ENCODE results near the gene TMEM33. TPM values are rescaled to one million over a fixed set of nuclear protein-coding genes. Genes with fewer than 3 reads are reported as not detected.

The TMEM33 gene
- total RNA-seq, 1 donor from 2014 or later = 65.1 TPM

DNA sequence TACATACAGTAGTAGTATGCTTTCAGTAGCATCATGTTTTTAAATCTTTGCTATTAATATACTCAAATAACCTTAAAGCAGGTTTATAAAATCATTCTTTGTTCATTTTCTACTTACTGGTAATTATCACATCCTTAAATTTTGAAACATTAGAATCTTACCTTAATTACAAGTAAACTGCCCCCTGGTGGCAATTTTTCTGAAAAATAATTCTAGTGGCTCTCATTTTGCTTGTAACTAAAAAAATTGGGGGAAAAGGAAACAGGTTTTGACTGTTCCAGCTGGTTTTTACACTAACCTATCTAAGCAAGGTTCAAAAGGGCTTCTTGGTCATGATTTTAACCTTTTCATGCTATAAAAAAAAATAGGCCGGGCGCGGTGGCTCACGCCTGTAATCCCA, 27.9 kb downstream of the TMEM33 start:
- H3K36me3 ChIP-seq = no peaks in the 10 kb centered on the region
- H3K27me3 ChIP-seq = no peaks in the 10 kb centered on the region
- no peak for DNase-seq (ENCODE audit: low spot score in 2 of 2)
- H3K4me3 ChIP-seq = no peak overlapping the region
- intact Hi-C loops (cut with DNase I) = no loop called here
- TF ChIP-seq, protein P1, sequence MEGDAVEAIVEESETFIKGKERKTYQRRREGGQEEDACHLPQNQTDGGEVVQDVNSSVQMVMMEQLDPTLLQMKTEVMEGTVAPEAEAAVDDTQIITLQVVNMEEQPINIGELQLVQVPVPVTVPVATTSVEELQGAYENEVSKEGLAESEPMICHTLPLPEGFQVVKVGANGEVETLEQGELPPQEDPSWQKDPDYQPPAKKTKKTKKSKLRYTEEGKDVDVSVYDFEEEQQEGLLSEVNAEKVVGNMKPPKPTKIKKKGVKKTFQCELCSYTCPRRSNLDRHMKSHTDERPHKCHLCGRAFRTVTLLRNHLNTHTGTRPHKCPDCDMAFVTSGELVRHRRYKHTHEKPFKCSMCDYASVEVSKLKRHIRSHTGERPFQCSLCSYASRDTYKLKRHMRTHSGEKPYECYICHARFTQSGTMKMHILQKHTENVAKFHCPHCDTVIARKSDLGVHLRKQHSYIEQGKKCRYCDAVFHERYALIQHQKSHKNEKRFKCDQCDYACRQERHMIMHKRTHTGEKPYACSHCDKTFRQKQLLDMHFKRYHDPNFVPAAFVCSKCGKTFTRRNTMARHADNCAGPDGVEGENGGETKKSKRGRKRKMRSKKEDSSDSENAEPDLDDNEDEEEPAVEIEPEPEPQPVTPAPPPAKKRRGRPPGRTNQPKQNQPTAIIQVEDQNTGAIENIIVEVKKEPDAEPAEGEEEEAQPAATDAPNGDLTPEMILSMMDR (IDR thresholded peaks at IDR 0.05) = peak in 2 of 3 experiments; percentile 14 to 24
- H3K4me1 ChIP-seq = no peaks in the 10 kb centered on the region
- no peak overlapping the region for H3K27ac ChIP-seq
- no peaks in the 10 kb centered on the region for H3K9me3 ChIP-seq

DNA sequence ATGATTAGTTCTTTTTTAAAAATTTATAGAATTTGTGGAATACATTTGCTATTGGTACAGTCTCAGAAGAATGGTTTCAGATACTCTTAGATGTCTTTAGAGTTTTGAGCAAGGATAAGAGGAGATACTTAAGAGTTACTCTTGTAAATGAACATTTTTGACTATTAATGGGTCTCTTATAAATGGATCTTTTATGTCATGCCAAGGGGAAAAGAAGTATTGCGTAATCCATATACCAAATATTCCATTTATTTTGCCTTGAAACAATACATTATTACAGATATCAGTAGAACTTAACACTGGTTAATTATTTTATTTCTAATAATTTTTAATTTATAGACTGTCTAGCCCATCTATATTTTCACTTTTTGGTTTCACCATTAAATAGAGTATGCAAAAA, 29.2 kb downstream of the TMEM33 start:
- TF ChIP-seq, protein P1 (IDR thresholded peaks at IDR 0.05) = no peak
- Histone ChIP-seq H3K36me3 (no peaks in the 10 kb centered on the region), H3K27ac (no peak overlapping the region), H3K4me3 (no peak overlapping the region), H3K27me3 (no peaks in the 10 kb centered on the region), H3K9me3 (peaks cover 0 to 3% of the 10 kb centered on the region in 2 donors), H3K4me1 (no peaks in the 10 kb centered on the region)
- intact Hi-C loops (cut with DNase I) = no loop called here
- DNase-seq (ENCODE audit: low spot score in 2 of 2) = no peak

DNA sequence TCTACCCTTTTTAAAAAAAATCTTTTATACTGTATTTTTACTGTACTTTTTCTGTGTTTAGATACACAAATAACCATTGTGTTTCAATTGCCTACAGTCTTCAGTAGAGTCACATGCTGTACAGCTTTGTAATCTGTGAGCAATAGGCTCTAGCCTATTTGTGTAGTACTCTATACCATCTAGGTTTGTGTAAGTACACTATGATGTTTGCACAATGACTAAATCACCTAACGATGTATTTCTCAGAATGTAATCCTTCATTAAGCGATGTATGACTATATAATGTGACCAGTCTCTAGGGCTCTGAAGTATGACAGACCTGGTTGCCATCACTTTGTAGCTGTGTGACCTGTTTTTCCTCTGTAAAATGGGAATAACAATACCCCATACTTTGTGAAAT, 32.2 kb downstream of the TMEM33 start:
- no peaks in the 10 kb centered on the region for H3K27me3 ChIP-seq
- TF ChIP-seq, protein P1 (IDR thresholded peaks at IDR 0.05) = no peak
- no peak for DNase-seq (ENCODE audit: low spot score in 2 of 2)
- H3K36me3 ChIP-seq = no peaks in the 10 kb centered on the region
- peaks cover 0 to 3% of the 10 kb centered on the region in 2 donors for H3K9me3 ChIP-seq
- no peak overlapping the region for H3K4me3 ChIP-seq
- H3K27ac ChIP-seq = no peak overlapping the region
- no peaks in the 10 kb centered on the region for H3K4me1 ChIP-seq
- intact Hi-C loops (cut with DNase I) = no loop called here

DNA sequence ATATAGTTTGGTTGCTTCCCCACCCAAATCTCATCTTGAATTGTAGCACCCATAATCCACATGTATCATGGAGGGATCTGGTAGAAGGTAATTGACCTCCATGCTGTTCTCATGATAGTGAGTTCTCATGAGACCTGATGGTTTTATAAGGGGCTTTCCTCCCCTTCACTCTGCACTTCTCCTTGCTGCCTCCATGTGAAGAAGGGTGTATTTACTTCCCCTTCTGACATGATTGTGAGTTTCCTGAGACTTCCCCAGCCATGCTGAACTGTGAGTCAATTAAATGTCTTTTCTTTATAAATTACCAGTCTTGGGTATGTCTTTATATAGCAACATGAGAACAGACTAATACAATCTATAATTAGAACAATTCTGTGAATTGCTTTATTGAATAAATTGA, 34.4 kb downstream of the TMEM33 start:
- Histone ChIP-seq H3K36me3 (no peaks in the 10 kb centered on the region), H3K9me3 (peaks cover 0 to 3% of the 10 kb centered on the region in 2 donors), H3K4me3 (no peak overlapping the region), H3K27me3 (no peaks in the 10 kb centered on the region), H3K27ac (no peak overlapping the region), H3K4me1 (no peaks in the 10 kb centered on the region)
- intact Hi-C loops (cut with DNase I) = no loop called here
- TF ChIP-seq, protein P1 (IDR thresholded peaks at IDR 0.05) = no peak
- DNase-seq (ENCODE audit: low spot score in 2 of 2) = no peak

DNA sequence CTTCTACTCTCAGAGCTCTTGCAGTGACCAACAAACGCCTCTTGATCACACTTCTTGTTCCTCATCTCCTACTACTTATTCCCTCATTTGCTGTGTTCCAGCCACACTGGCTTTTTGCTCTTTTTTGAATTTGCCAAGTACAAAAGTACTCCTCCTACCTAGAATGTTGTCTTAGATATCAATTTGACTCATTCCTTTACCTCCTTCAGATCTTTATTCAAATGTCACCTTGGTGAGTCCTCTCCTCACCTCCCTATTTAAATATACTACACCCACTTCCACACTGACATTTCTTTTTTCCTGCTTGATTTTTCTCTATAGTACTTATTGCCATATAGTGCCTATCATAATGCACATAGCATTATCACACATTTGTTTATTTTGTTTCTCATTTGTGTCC, 40.1 kb downstream of the TMEM33 start:
- no peaks in the 10 kb centered on the region for H3K27me3 ChIP-seq
- H3K27ac ChIP-seq = no peak overlapping the region
- H3K4me1 ChIP-seq = no peaks in the 10 kb centered on the region
- intact Hi-C loops (cut with DNase I) = no loop called here
- no peaks in the 10 kb centered on the region for H3K36me3 ChIP-seq
- H3K4me3 ChIP-seq = no peak overlapping the region
- TF ChIP-seq, protein P1 (IDR thresholded peaks at IDR 0.05) = no peak
- no peaks in the 10 kb centered on the region for H3K9me3 ChIP-seq
- no peak for DNase-seq (ENCODE audit: low spot score in 2 of 2)

Measured in ascending aorta (tissue), 2 donors.